HG03280 (cell line): ENCODE measurements around the gene TSHZ3.

Experiments used
- ATAC-seq: cut with Tn5 transposase; IDR thresholded peaks from one replicate; pipeline ENCODE4 v1.9.1; 2021; ENCODE audit warnings: mild to moderate bottlenecking, moderate library complexity; ENCODE audit not compliant: unreplicated experiment

The TSHZ3 gene

GRCh38 chr19:31268751-31269383 is 80.4 kb downstream of the TSHZ3 start:
- no peak for ATAC-seq

- no peak for ATAC-seq
These were observed 82.5 kb downstream of the TSHZ3 start for GRCh38 chr19:31266731-31267130.

GRCh38 chr19:31266196-31266595 is 83.0 kb downstream of the TSHZ3 start:
- no peak for ATAC-seq

- no peak for ATAC-seq
These were observed 85.0 kb downstream of the TSHZ3 start for GRCh38 chr19:31264041-31264778.

- no peak for ATAC-seq
These were observed 85.9 kb downstream of the TSHZ3 start for GRCh38 chr19:31263328-31263727.

- no peak for ATAC-seq
These were observed 86.5 kb downstream of the TSHZ3 start for GRCh38 chr19:31262725-31263191.

- ATAC-seq: no peak
These were observed 87.5 kb downstream of the TSHZ3 start for GRCh38 chr19:31261603-31262212.

GRCh38 chr19:31261019-31261602 is 88.1 kb downstream of the TSHZ3 start:
- no peak for ATAC-seq

GRCh38 chr19:31260171-31260933 is 88.9 kb downstream of the TSHZ3 start:
- no peak for ATAC-seq

GRCh38 chr19:31258211-31259052 is 90.8 kb downstream of the TSHZ3 start:
- ATAC-seq: no peak

- no peak for ATAC-seq
These were observed 91.7 kb downstream of the TSHZ3 start for GRCh38 chr19:31257426-31258130.

GRCh38 chr19:31257025-31257424 is 92.2 kb downstream of the TSHZ3 start:
- ATAC-seq: no peak

GRCh38 chr19:31256593-31256960 is 92.7 kb downstream of the TSHZ3 start:
- no peak for ATAC-seq

GRCh38 chr19:31255831-31256592 is 93.2 kb downstream of the TSHZ3 start:
- no peak for ATAC-seq

GRCh38 chr19:31255174-31255799 is 93.9 kb downstream of the TSHZ3 start:
- ATAC-seq: no peak

GRCh38 chr19:31254611-31255010 is 94.6 kb downstream of the TSHZ3 start:
- ATAC-seq: no peak

GRCh38 chr19:31254180-31254551 is 95.1 kb downstream of the TSHZ3 start:
- no peak for ATAC-seq

- no peak for ATAC-seq
These were observed 95.6 kb downstream of the TSHZ3 start for GRCh38 chr19:31253526-31254179.
